Esophagus muscularis mucosa (tissue), 4 donors: ENCODE results near the gene ZNF804B.

Experiments used
- CTCF ChIP-seq, 3 experiments: fragments of 200-600 bp in 2 of 3; fragments of 450-650 bp in 1 of 3; sonication (generic) in 2 of 3; IDR thresholded peaks; one replicate each; pipeline ENCODE4 v1.5.1; 2017 to 2019; ENCODE audit warnings: antibody characterized with exemption in 3 of 3, mild to moderate bottlenecking in 2 of 3, moderate library complexity in 1 of 3
- EP300 ChIP-seq: sonication (generic); formaldehyde crosslinking; IDR thresholded peaks from one replicate; pipeline ENCODE4 v1.6.1; 2017; ENCODE audit warnings: antibody characterized with exemption
- POLR2A ChIP-seq: fragments of 450-650 bp; IDR thresholded peaks from one replicate; pipeline ENCODE4 v1.6.1; 2017; ENCODE audit warnings: antibody characterized with exemption, moderate library complexity, mild to moderate bottlenecking, low read depth

DNA sequence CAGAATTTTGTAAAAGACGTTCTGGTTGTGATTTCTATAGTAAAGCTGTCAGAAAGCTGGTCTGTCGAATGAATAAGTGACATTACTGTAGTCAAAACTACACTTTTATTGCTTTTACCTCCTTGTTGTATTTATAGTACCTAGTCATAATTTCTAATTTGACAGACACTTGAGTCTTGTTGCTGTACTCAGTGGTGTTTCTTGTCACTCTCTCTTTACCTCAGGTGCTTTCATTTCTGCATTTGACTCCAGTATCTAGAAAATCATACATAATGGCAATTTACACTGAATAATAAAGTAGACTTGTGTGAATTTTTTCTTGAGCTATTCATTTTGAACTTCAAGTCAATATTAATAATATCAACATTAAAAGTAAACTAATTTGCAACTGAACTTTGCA, 293.6 kb downstream of the ZNF804B start:
- no peak for TF ChIP-seq CTCF (IDR thresholded peaks at IDR 0.05)
- no peak for TF ChIP-seq EP300
- TF ChIP-seq POLR2A: no peak
